ENCODE measurements around the gene TFF3.
"Not testable (repeated sequence)": the region's sequence is repeated elsewhere in the genome, so short reads cannot be mapped to it uniquely, and the experiment has no call there.

The TFF3 gene

GRCh38 chr21:42302794-42303193 lies 12.4 kb downstream of the TFF3 start:
- no peak for DNase-seq

- no peak for DNase-seq
Observed at GRCh38 chr21:42302076-42302650, 13.0 kb downstream of the TFF3 start.

GRCh38 chr21:42301371-42302075 lies 13.7 kb downstream of the TFF3 start:
- DNase-seq = no peak

GRCh38 chr21:42300956-42301355 lies 14.3 kb downstream of the TFF3 start:
- DNase-seq = no peak

- DNase-seq = no peak
Observed at GRCh38 chr21:42300045-42300583, 15.1 kb downstream of the TFF3 start.

- no peak for DNase-seq
Observed at GRCh38 chr21:42299324-42300044, 15.7 kb downstream of the TFF3 start.

- DNase-seq = no peak
Observed at GRCh38 chr21:42298657-42299056, 16.6 kb downstream of the TFF3 start.

GRCh38 chr21:42298237-42298636 lies 17.0 kb downstream of the TFF3 start:
- no peak for DNase-seq

- no peak for DNase-seq
Observed at GRCh38 chr21:42297377-42297776, 17.8 kb downstream of the TFF3 start.

- DNase-seq = no peak
Observed at GRCh38 chr21:42296501-42296900, 18.7 kb downstream of the TFF3 start.

- DNase-seq = no peak
Observed at GRCh38 chr21:42295845-42296244, 19.4 kb downstream of the TFF3 start.

GRCh38 chr21:42294273-42294880 lies 20.8 kb downstream of the TFF3 start:
- DNase-seq = no peak

GRCh38 chr21:42293649-42294272 lies 21.4 kb downstream of the TFF3 start:
- no peak for DNase-seq

GRCh38 chr21:42292563-42293142 lies 22.6 kb downstream of the TFF3 start:
- DNase-seq = not testable (repeated sequence)

GRCh38 chr21:42291751-42292562 lies 23.3 kb downstream of the TFF3 start:
- no peak for DNase-seq

GRCh38 chr21:42291003-42291750 lies 24.0 kb downstream of the TFF3 start:
- no peak for DNase-seq

GRCh38 chr21:42290505-42290904 lies 24.7 kb downstream of the TFF3 start:
- no peak for DNase-seq

- no peak for DNase-seq
Observed at GRCh38 chr21:42289926-42290325, 25.3 kb downstream of the TFF3 start.

GRCh38 chr21:42288962-42289361 lies 26.2 kb downstream of the TFF3 start:
- DNase-seq = no peak

- no peak for DNase-seq
Observed at GRCh38 chr21:42287193-42288083, 27.8 kb downstream of the TFF3 start.
